Chondrocyte (in vitro differentiated cells): ENCODE measurements around the gene SAPCD2. TPM values are rescaled to one million over a fixed set of nuclear protein-coding genes. Genes with fewer than 3 reads are reported as not detected.
A peak's percentile ranks its signal among the peaks of the same experiment; 100 is the strongest.

Source experiments
- DNase-seq: peaks from one replicate; pipeline ENCODE4 v3.0.0; 2021; ENCODE audit warnings: mixed read lengths, low spot score
- H3K27ac Mint-ChIP-seq: one replicate; pipeline ENCODE4 v1.8.0; 2021; ENCODE audit warnings: mild to moderate bottlenecking, moderate library complexity, mixed read lengths; ENCODE audit not compliant: unreplicated experiment
- H3K27me3 Mint-ChIP-seq: 2 replicates; pipeline ENCODE4 v1.8.0; 2021; ENCODE audit warnings: low read depth, mixed read lengths
- H3K36me3 Mint-ChIP-seq: 2 replicates; pipeline ENCODE4 v1.8.0; 2021; ENCODE audit warnings: low read depth, mixed read lengths
- H3K4me1 Mint-ChIP-seq: 2 replicates; pipeline ENCODE4 v1.8.0; 2021; ENCODE audit warnings: low read depth, mild to moderate bottlenecking, mixed read lengths
- H3K4me3 Mint-ChIP-seq: one replicate; pipeline ENCODE4 v1.8.0; 2021; ENCODE audit warnings: mild to moderate bottlenecking, moderate library complexity, mixed read lengths; ENCODE audit not compliant: unreplicated experiment
- H3K9me3 Mint-ChIP-seq: 2 replicates; pipeline ENCODE4 v1.8.0; 2021; ENCODE audit warnings: low read depth, mixed read lengths
- CTCF ChIP-seq: fragments of 200-600 bp; sonication (generic); IDR thresholded peaks from 2 replicates; pipeline ENCODE4 v1.5.0; 2021; ENCODE audit warnings: antibody characterized with exemption, mild to moderate bottlenecking, moderate library complexity
- total RNA-seq: library from RNA; stranded (reverse); gene quantifications from 3 replicates; pipeline ENCODE4 v1.2.1, GENCODE V29; 2021

Gene SAPCD2
- total RNA-seq, 1 donor from 2014 or later: 2.5 TPM

GRCh38 chr9:137050570-137050969 lies 19.8 kb downstream of the SAPCD2 start:
- DNase-seq: no peak
- H3K27me3 Mint-ChIP-seq: peaks cover 11% of the 10 kb centered on the region
- H3K36me3 Mint-ChIP-seq: no peaks in the 10 kb centered on the region
- peaks cover 4% of the 10 kb centered on the region for H3K4me1 Mint-ChIP-seq
- TF ChIP-seq CTCF: no peak
- no peak overlapping the region for H3K27ac Mint-ChIP-seq
- H3K9me3 Mint-ChIP-seq: no peaks in the 10 kb centered on the region
- no peak overlapping the region for H3K4me3 Mint-ChIP-seq

- Mint-ChIP-seq H3K36me3 (no peaks in the 10 kb centered on the region), H3K27me3 (peaks cover 11% of the 10 kb centered on the region), H3K9me3 (no peaks in the 10 kb centered on the region), H3K27ac (no peak overlapping the region), H3K4me3 (no peak overlapping the region), H3K4me1 (peaks cover 5% of the 10 kb centered on the region)
- DNase-seq: no peak
- peak; percentile 77 for TF ChIP-seq CTCF
Measured at GRCh38 chr9:137049544-137050449, 20.6 kb downstream of the SAPCD2 start.

GRCh38 chr9:137048655-137049543 lies 21.5 kb downstream of the SAPCD2 start:
- Mint-ChIP-seq H3K27me3 (peaks cover 11% of the 10 kb centered on the region), H3K4me1 (peaks cover 12% of the 10 kb centered on the region), H3K9me3 (no peaks in the 10 kb centered on the region), H3K4me3 (no peak overlapping the region), H3K27ac (no peak overlapping the region), H3K36me3 (no peaks in the 10 kb centered on the region)
- TF ChIP-seq CTCF: no peak
- no peak for DNase-seq

GRCh38 chr9:137046088-137046787 lies 24.1 kb downstream of the SAPCD2 start, which contains the start of gene NPDC1:
Gene NPDC1 (minus strand): TSS chr9:137046177. CDS start chr9:137045989, 188 bp downstream.
- Mint-ChIP-seq H3K4me3 (peak within 1 kb of the TSS; percentile 77), H3K27ac (no peak within 1 kb of the TSS), H3K4me1 (peaks cover 14% of the 10 kb centered on the region), H3K36me3 (no peaks in the 10 kb centered on the region), H3K9me3 (no peaks in the 10 kb centered on the region), H3K27me3 (peaks cover 7% of the 10 kb centered on the region)
- peak; percentile 91 for TF ChIP-seq CTCF
- no peak for DNase-seq
